Measurements from ENCODE around the gene ZNF318.

ZNF318 gene

GRCh38 chr6:43290905-43291355 lies 78.5 kb downstream of the ZNF318 start:
- TF ChIP-seq CTCF (IDR thresholded peaks at IDR 0.05), result no peak
- Histone ChIP-seq H3K9me3 (no peaks in the 10 kb centered on the region), H3K36me3 (no peaks in the 10 kb centered on the region), H3K4me3 (ENCODE audit: low read depth in 1 of 2, low read length in 1 of 2) (no peak overlapping the region), H3K27ac (no peak overlapping the region), H3K4me1 (ENCODE audit: control insufficient read depth in 1 of 2, insufficient read depth in 1 of 2, low read depth in 1 of 2, low read length in 1 of 2) (no peaks in the 10 kb centered on the region), H3K27me3 (peaks cover 48% of the 10 kb centered on the region)

GRCh38 chr6:43290339-43290904 lies 79.0 kb downstream of the ZNF318 start:
- TF ChIP-seq CTCF (IDR thresholded peaks at IDR 0.05), result no peak
- H3K36me3 ChIP-seq, result no peaks in the 10 kb centered on the region
- no peaks in the 10 kb centered on the region for H3K9me3 ChIP-seq
- no peak overlapping the region for H3K27ac ChIP-seq
- no peak overlapping the region for H3K4me3 ChIP-seq (ENCODE audit: low read depth in 1 of 2, low read length in 1 of 2)
- H3K4me1 ChIP-seq (ENCODE audit: control insufficient read depth in 1 of 2, insufficient read depth in 1 of 2, low read depth in 1 of 2, low read length in 1 of 2), result no peaks in the 10 kb centered on the region
- peaks cover 48% of the 10 kb centered on the region for H3K27me3 ChIP-seq

GRCh38 chr6:43287717-43288679 lies 81.4 kb downstream of the ZNF318 start:
- Histone ChIP-seq H3K4me1 (ENCODE audit: control insufficient read depth in 1 of 2, insufficient read depth in 1 of 2, low read depth in 1 of 2, low read length in 1 of 2) (no peaks in the 10 kb centered on the region), H3K36me3 (no peaks in the 10 kb centered on the region), H3K27me3 (peaks cover 67% of the 10 kb centered on the region), H3K4me3 (ENCODE audit: low read depth in 1 of 2, low read length in 1 of 2) (no peak overlapping the region), H3K27ac (no peak overlapping the region), H3K9me3 (no peaks in the 10 kb centered on the region)
- no peak for TF ChIP-seq CTCF (IDR thresholded peaks at IDR 0.05)

DNA sequence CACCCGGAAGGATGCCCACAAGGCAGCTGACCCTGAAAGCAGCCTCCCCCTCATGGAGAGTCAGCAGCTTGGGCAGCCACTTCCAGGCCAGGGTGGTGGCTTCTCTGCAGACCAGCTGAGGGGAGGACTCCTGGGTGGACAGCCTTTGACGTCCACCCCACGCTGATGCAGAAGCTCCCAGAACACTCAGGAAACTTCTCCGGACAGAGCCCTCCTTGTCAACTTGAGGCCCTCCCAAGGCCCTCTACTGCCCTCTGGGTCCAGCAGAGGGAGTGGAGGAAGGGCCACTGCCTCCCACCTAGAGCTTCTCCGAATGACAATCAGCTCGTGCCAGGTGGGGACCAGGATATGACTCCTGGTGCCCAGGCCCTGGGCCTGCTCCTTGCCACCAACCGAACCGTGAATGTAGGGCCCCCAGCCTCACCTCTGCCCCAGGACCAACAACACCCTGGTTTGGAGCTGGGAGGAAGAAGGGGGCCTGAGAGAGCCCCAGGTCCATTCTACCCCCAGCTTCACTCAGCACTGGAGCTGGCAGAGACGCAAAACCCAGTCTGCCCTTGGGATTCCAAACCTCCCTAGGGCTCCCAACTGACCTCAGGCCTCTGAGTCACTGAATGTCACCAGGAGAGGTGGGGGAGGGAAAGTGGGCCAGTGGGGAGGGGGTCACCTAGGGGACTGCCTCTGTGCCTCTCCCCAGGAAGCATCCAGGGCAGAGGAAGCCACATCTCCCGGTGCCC lies 82.3 kb downstream of the ZNF318 start:
- Histone ChIP-seq H3K4me1 (ENCODE audit: control insufficient read depth in 1 of 2, insufficient read depth in 1 of 2, low read depth in 1 of 2, low read length in 1 of 2) (no peaks in the 10 kb centered on the region), H3K27ac (no peak overlapping the region), H3K36me3 (no peaks in the 10 kb centered on the region), H3K4me3 (ENCODE audit: low read depth in 1 of 2, low read length in 1 of 2) (no peak overlapping the region), H3K9me3 (no peaks in the 10 kb centered on the region), H3K27me3 (peaks cover 73% of the 10 kb centered on the region)
- TF ChIP-seq CTCF (IDR thresholded peaks at IDR 0.05), result no peak

DNA sequence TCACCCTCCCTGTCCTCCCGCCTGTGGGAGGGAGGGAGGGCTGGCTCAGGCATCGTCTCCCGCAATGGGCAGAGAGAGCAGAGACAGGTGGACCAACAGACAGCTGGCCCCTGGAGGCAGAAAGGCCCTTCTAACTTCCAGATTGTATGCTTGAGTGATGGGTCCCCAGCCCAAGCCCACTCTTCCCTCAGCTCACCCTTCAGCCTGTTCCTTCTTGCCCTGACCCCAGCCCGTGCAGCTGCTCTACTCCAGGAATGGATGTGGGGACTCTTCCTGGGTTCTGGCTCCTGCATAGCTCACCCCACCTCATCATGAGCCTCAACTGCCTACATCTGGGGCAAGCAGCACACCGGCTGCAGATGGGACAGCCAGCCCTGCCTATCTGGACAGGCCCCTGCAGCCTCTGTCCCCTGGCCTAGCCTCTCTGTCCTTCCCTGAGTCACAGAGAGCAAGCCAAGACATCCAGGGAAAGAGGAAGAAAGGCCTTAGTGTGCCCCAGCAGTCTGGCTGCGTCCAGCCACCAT lies 82.9 kb downstream of the ZNF318 start:
- peaks cover 79% of the 10 kb centered on the region for H3K27me3 ChIP-seq
- TF ChIP-seq CTCF (IDR thresholded peaks at IDR 0.05), result no peak

More for the DNA sequence above, 82.9 kb downstream of the ZNF318 start:
- H3K36me3 ChIP-seq, result no peaks in the 10 kb centered on the region
- H3K4me1 ChIP-seq (ENCODE audit: control insufficient read depth in 1 of 2, insufficient read depth in 1 of 2, low read depth in 1 of 2, low read length in 1 of 2), result no peaks in the 10 kb centered on the region
- H3K27ac ChIP-seq, result no peak overlapping the region
- H3K4me3 ChIP-seq (ENCODE audit: low read depth in 1 of 2, low read length in 1 of 2), result no peak overlapping the region
- no peaks in the 10 kb centered on the region for H3K9me3 ChIP-seq
